ENCODE results near the gene MAN2A2. TPM values are rescaled to one million over a fixed set of nuclear protein-coding genes. Genes with fewer than 3 reads are reported as not detected.

Gene MAN2A2
- total RNA-seq, 1 experiment from 2014 or later, result 3.9 TPM

- no peak for DNase-seq (ENCODE audit: low spot score)
Measured at GRCh38 chr15:90960298-90961091, 57.4 kb downstream of the MAN2A2 start.

GRCh38 chr15:90962021-90962420, 58.9 kb downstream of the MAN2A2 start:
- DNase-seq (ENCODE audit: low spot score), result no peak

GRCh38 chr15:90966262-90966661, 63.2 kb downstream of the MAN2A2 start:
- no peak for DNase-seq (ENCODE audit: low spot score)

- no peak for DNase-seq (ENCODE audit: low spot score)
Measured at GRCh38 chr15:90967206-90967605, 64.1 kb downstream of the MAN2A2 start.

- DNase-seq (ENCODE audit: low spot score), result no peak
Measured at GRCh38 chr15:90968434-90968833, 65.3 kb downstream of the MAN2A2 start.

GRCh38 chr15:90970274-90970673, 67.2 kb downstream of the MAN2A2 start:
- DNase-seq (ENCODE audit: low spot score), result no peak

- no peak for DNase-seq (ENCODE audit: low spot score)
Measured at GRCh38 chr15:90972133-90972532, 69.0 kb downstream of the MAN2A2 start.

Other genes with a start within 250 kb of the MAN2A2 start
- gene BLM, start 186.0 kb upstream of the MAN2A2 start, total RNA-seq (2014; rRNA removed; shearing (Covaris generic)), result 11.0 and 12.1 TPM in 2 replicates
- gene FURIN, start 34.7 kb upstream of the MAN2A2 start, total RNA-seq (2014; rRNA removed; shearing (Covaris generic)), result 8.1 and 16.9 TPM in 2 replicates
- gene FES, start 18.8 kb upstream of the MAN2A2 start, total RNA-seq (2014; rRNA removed; shearing (Covaris generic)), result 0.43 and 0.88 TPM in 2 replicates
- 12.9 and 18.1 TPM in 2 replicates for gene HDDC3, start 29.2 kb downstream of the MAN2A2 start, total RNA-seq (2014; rRNA removed; shearing (Covaris generic))
- 34.6 and 35.2 TPM in 2 replicates for gene UNC45A, start 32.0 kb downstream of the MAN2A2 start, total RNA-seq (2014; rRNA removed; shearing (Covaris generic))
- 0.06 TPM in 1 of 2 replicates, not detected in the other for gene RCCD1, start 51.6 kb downstream of the MAN2A2 start, total RNA-seq (2014; rRNA removed; shearing (Covaris generic))
- gene PRC1, start 91.2 kb downstream of the MAN2A2 start, total RNA-seq (2014; rRNA removed; shearing (Covaris generic)), result 245 and 259 TPM in 2 replicates
- 7.5 and 12.6 TPM in 2 replicates for gene VPS33B, start 119.3 kb downstream of the MAN2A2 start, total RNA-seq (2014; rRNA removed; shearing (Covaris generic))
- 0.04 TPM in 1 of 2 replicates, not detected in the other for gene SV2B, start 197.0 kb downstream of the MAN2A2 start, total RNA-seq (2014; rRNA removed; shearing (Covaris generic))